GM10266 (cell line): Measurements from ENCODE around the gene CUEDC1.

Experiments
- DNase-seq: peaks from one replicate; pipeline ENCODE4 v3.0.0; 2012; ENCODE audit errors: extremely low spot score
- CTCF ChIP-seq: IDR thresholded peaks from 2 replicates; pipeline ENCODE4 v1.5.1; 2012; ENCODE audit warnings: mild to moderate bottlenecking, low read depth; ENCODE audit not compliant: control insufficient read depth, insufficient read depth; ENCODE audit errors: missing control alignments

The CUEDC1 gene

GRCh38 chr17:57876023-57876865 lies 79.0 kb downstream of the CUEDC1 start:
- DNase-seq: no peak
- TF ChIP-seq CTCF: no peak

- DNase-seq: no peak
- TF ChIP-seq CTCF: no peak
Measured at GRCh38 chr17:57875290-57876022, 79.8 kb downstream of the CUEDC1 start.

- DNase-seq: no peak
- TF ChIP-seq CTCF: no peak
Measured at GRCh38 chr17:57874434-57875289, 80.5 kb downstream of the CUEDC1 start.

DNA sequence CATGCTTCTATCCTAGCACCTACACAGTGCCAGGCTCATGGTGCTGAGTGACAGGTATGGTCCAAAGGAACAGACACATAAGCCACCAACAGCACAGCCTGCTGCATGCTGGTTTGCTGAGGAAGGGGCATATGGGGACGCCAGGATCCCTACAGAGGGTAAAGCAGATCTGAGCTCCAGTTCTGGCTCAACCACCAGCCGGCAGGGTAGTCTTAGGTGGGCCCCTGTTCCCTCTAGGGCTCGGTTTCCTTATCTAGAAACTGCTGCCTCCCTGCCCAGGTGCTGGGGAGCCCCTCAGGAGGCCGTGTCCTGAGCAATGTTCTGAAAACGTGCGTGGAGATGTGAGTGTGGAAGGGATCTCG lies 81.2 kb downstream of the CUEDC1 start:
- DNase-seq: no peak

DNA sequence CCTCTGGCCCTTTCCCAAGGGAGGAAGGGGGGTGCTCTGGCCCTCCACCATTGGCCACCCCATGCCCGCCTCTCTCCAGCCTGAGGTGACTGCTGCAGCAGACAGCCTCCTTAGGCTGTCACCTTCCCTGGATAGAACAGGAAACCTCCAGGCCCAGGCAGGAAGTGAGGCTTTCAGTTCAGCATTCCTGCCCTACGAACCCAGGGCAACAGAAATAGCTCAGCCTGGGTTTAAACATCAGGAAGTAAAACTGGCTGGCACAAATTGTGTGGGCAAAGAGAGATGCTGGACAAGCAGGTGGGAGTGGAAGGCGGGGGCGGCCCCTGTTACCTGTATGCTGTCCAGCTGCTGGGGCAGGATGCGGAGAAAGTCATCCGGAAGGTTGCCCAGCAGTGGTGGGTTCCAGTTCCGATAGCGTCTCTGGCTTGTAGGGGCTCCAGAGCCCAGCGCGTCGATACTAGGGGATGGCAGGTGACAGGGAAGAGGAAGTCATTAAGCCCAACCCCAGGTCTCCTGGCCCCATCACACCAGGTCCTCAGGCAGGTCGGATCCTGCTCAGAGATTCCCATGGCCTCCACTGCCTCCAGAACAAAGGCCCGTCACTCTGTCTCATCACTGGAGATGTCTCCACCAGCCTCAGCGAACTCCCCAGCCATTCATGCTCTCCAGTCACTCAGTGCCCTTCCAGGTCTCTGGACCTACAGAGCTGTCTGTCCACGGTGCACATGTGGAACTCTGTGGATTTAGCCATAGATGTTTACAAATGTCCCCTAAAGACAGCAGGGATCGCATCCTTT lies 81.8 kb downstream of the CUEDC1 start:
- TF ChIP-seq CTCF: no peak
- no peak for DNase-seq

More for the DNA sequence above, 81.2 kb downstream of the CUEDC1 start:
- no peak for TF ChIP-seq CTCF

GRCh38 chr17:57872536-57872935 lies 82.7 kb downstream of the CUEDC1 start:
- DNase-seq: no peak
- TF ChIP-seq CTCF: no peak
